OCI-LY1 (cell line): ENCODE results near the gene SYNGR1.

Source experiments
- H2AFZ ChIP-seq: fragments of 200-600 bp; sonication (generic), shearing (Covaris generic); 2 replicates; pipeline ENCODE4 v1.6.0; 2014; ENCODE audit warnings: antibody characterized with exemption, mild to moderate bottlenecking, low read length
- H3F3A ChIP-seq: fragments of 200-600 bp; sonication (generic), shearing (Covaris generic); 2 replicates; pipeline ENCODE4 v1.6.0; 2014; ENCODE audit warnings: mild to moderate bottlenecking, antibody characterized with exemption, low read length, moderate library complexity; ENCODE audit not compliant: insufficient read depth
- H3K27ac ChIP-seq: fragments of 200-600 bp; sonication (generic); 2 replicates; pipeline ENCODE4 v1.5.1; 2014; ENCODE audit warnings: low read length, mixed run types, mild to moderate bottlenecking, low read depth; ENCODE audit not compliant: poor library complexity, severe bottlenecking
- H3K27me3 ChIP-seq: fragments of 200-600 bp; sonication (generic); 2 replicates; pipeline ENCODE4 v1.6.0; 2014; ENCODE audit warnings: antibody characterized with exemption, mild to moderate bottlenecking, low read length, moderate library complexity; ENCODE audit not compliant: insufficient read depth
- H3K36me3 ChIP-seq: fragments of 200-600 bp; sonication (generic); 2 replicates; pipeline ENCODE4 v1.6.1; 2014; ENCODE audit warnings: mild to moderate bottlenecking, antibody characterized with exemption, low read length, moderate library complexity, mixed read lengths; ENCODE audit not compliant: insufficient read depth
- H3K4me1 ChIP-seq: fragments of 200-600 bp; sonication (generic); 2 replicates; pipeline ENCODE4 v1.5.1; 2014; ENCODE audit warnings: mild to moderate bottlenecking, low read length, moderate library complexity; ENCODE audit not compliant: insufficient read depth, severe bottlenecking
- H3K4me2 ChIP-seq: fragments of 200-600 bp; sonication (generic), shearing (Covaris generic); 2 replicates; pipeline ENCODE4 v1.6.1; 2014; ENCODE audit warnings: low read length
- H3K4me3 ChIP-seq: fragments of 200-600 bp; sonication (generic); 2 replicates; pipeline ENCODE4 v1.5.1; 2014; ENCODE audit warnings: low read length, low read depth, mild to moderate bottlenecking, mixed read lengths; ENCODE audit not compliant: poor library complexity, severe bottlenecking
- H3K79me2 ChIP-seq: fragments of 200-600 bp; shearing (Covaris generic); 2 replicates; pipeline ENCODE4 v1.6.1; 2016; ENCODE audit warnings: mixed run types, low read length, mixed read lengths; ENCODE audit not compliant: insufficient read depth
- H3K9ac ChIP-seq: fragments of 200-600 bp; sonication (generic), shearing (Covaris generic); 2 replicates; pipeline ENCODE4 v1.6.1; 2014; ENCODE audit warnings: mild to moderate bottlenecking, low read length, mixed read lengths
- H3K9me2 ChIP-seq: fragments of 200-600 bp; sonication (generic), shearing (Covaris generic); 2 replicates; pipeline ENCODE4 v1.6.1; 2014; ENCODE audit warnings: low read depth, mild to moderate bottlenecking, low read length, mixed read lengths
- H3K9me3 ChIP-seq: fragments of 200-600 bp; shearing (Covaris generic); 2 replicates; pipeline ENCODE4 v1.6.1; 2014; ENCODE audit warnings: low read length, mixed read lengths
- H4K20me1 ChIP-seq: fragments of 200-600 bp; sonication (generic), shearing (Covaris generic); 2 replicates; pipeline ENCODE4 v1.6.0; 2016; ENCODE audit warnings: mild to moderate bottlenecking, low read length; ENCODE audit not compliant: insufficient read depth
- EZH2 ChIP-seq: fragments of 200-600 bp; sonication (generic), shearing (Covaris generic); IDR thresholded peaks from 2 replicates; pipeline ENCODE4 v1.8.0; 2017; ENCODE audit warnings: borderline replicate concordance, mixed run types, mild to moderate bottlenecking, antibody characterized with exemption, low read length, moderate library complexity, mixed read lengths
- TF ChIP-seq, protein P1 (sequence below): fragments of 200-600 bp; sonication (generic), shearing (Covaris generic); IDR thresholded peaks from 2 replicates; pipeline ENCODE4 v1.5.1; 2017; ENCODE audit warnings: mild to moderate bottlenecking, antibody characterized with exemption, low read length, moderate library complexity, mixed read lengths

Gene SYNGR1

GRCh38 chr22:39312410-39312809 is 37.4 kb upstream of the SYNGR1 start:
- H3K9ac ChIP-seq, result no peak overlapping the region
- peaks cover 60% of the 10 kb centered on the region for H3K36me3 ChIP-seq
- H4K20me1 ChIP-seq, result no peaks in the 10 kb centered on the region
- H3K9me3 ChIP-seq, result no peaks in the 10 kb centered on the region
- 0 out of 2 replicates have a peak, but pooled peaks cover 4% of the 10 kb centered on the region for H3K27me3 ChIP-seq
- TF ChIP-seq, protein P1, sequence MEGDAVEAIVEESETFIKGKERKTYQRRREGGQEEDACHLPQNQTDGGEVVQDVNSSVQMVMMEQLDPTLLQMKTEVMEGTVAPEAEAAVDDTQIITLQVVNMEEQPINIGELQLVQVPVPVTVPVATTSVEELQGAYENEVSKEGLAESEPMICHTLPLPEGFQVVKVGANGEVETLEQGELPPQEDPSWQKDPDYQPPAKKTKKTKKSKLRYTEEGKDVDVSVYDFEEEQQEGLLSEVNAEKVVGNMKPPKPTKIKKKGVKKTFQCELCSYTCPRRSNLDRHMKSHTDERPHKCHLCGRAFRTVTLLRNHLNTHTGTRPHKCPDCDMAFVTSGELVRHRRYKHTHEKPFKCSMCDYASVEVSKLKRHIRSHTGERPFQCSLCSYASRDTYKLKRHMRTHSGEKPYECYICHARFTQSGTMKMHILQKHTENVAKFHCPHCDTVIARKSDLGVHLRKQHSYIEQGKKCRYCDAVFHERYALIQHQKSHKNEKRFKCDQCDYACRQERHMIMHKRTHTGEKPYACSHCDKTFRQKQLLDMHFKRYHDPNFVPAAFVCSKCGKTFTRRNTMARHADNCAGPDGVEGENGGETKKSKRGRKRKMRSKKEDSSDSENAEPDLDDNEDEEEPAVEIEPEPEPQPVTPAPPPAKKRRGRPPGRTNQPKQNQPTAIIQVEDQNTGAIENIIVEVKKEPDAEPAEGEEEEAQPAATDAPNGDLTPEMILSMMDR, result no peak
- TF ChIP-seq EZH2, result no peak
- H2AFZ ChIP-seq, result no peak overlapping the region
- H3K9me2 ChIP-seq, result no peaks in the 10 kb centered on the region
- 0 out of 2 replicates have a peak, but pooled peaks cover 5% of the 10 kb centered on the region for H3F3A ChIP-seq
- H3K79me2 ChIP-seq, result no peaks in the 10 kb centered on the region
- H3K4me3 ChIP-seq, result no peak overlapping the region
- H3K27ac ChIP-seq, result no peak overlapping the region
- peaks cover 18% of the 10 kb centered on the region for H3K4me1 ChIP-seq
- no peak overlapping the region for H3K4me2 ChIP-seq

DNA sequence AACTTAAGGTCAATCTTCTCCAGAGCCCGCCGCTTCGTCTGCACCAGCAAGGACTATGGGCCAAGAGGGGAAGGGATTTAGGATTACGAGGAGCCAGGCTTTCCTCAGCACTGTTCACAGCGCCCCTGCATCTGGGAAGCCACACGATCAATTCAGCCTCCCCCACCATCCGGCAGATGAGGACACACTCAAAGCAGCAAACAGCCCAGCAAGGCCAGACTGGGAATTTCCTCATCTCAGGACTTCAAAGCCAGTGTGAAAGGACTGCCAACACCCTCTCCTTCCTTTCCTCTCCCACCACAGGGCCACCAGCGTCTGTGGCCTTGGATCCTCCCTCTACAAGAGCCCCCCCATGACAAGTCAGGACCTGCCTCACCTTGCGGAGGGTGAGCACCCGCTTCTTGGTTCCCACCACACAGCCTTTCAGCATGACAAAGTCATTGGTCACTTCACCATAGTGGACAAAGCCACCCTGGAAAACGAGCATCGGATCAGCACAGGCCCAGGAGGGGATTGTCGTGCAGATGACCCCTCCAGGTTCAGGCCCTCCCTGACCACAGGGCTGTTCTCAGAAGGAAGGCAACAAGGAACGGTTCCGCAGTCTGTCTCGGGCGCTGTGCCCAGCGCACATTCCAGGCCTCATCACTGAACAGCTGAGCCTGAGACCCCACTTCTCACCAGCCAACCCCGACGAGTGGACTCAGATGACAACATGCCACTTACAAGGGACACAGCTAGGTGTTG is 36.4 kb upstream of the SYNGR1 start:
- no peaks in the 10 kb centered on the region for H3K9me2 ChIP-seq
- H4K20me1 ChIP-seq, result no peaks in the 10 kb centered on the region
- H3K9me3 ChIP-seq, result no peaks in the 10 kb centered on the region
- H3K4me2 ChIP-seq, result no peak overlapping the region
- peaks cover 70% of the 10 kb centered on the region for H3K36me3 ChIP-seq
- 0 out of 2 replicates have a peak, but pooled peaks cover 5% of the 10 kb centered on the region for H3F3A ChIP-seq
- no peak for TF ChIP-seq EZH2
- TF ChIP-seq, protein P1, result no peak
- no peak overlapping the region for H3K27ac ChIP-seq
- no peak overlapping the region for H2AFZ ChIP-seq
- no peaks in the 10 kb centered on the region; the same call in 1 of the 2 replicates for H3K79me2 ChIP-seq
- H3K9ac ChIP-seq, result no peak overlapping the region
- H3K4me3 ChIP-seq, result no peak overlapping the region
- 0 out of 2 replicates have a peak, but pooled peaks cover 4% of the 10 kb centered on the region for H3K27me3 ChIP-seq
- H3K4me1 ChIP-seq, result peaks cover 27% of the 10 kb centered on the region

DNA sequence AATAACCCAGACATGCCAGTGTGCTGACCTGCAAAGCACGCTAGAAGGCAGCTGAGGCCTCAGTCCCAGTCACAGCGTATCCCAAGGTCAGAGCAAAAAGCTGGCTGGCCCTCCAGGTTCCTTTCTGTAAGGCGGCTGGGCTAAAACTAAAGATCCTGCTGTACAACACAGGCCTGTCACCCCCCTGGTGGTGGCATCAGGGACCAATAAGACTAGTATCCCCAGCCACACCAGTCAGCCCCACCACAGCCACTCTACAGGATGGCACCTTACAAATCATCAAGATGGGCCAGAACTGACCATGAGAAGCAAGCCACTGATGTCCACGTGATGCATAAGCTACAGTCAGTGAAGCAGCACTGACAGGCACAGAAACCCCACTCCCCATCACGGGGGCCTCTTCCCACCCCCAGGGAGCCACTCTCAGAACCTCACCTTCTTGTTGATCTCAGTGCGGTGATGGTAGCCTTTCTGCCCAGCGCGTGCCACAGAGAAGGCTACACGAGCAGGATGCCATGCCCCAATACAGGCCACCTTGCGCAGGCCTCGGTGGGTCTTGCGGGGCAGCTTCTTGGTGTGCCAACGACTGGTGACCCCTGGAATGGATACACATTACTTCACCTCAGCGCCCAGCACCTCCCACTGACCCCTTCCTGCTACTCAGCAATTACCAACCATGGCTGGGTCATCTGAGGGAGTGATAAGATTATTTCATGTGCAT is 35.4 kb upstream of the SYNGR1 start:
- H3K9ac ChIP-seq, result no peak overlapping the region
- 0 out of 2 replicates have a peak, but pooled peaks cover 5% of the 10 kb centered on the region for H3F3A ChIP-seq

More for the DNA sequence above, 35.4 kb upstream of the SYNGR1 start:
- Histone ChIP-seq H3K27ac (no peak overlapping the region), H3K4me1 (peaks cover 30% of the 10 kb centered on the region), H3K4me2 (no peak overlapping the region), H3K4me3 (no peak overlapping the region), H3K27me3 (0 out of 2 replicates have a peak, but pooled peaks cover 4% of the 10 kb centered on the region), H3K36me3 (peaks cover 77% of the 10 kb centered on the region), H3K79me2 (peaks cover 7% of the 10 kb centered on the region; the same call in 1 of the 2 replicates), H3K9me2 (no peaks in the 10 kb centered on the region), H2AFZ (no peak overlapping the region), H3K9me3 (no peaks in the 10 kb centered on the region), H4K20me1 (no peaks in the 10 kb centered on the region)
- TF ChIP-seq, protein P1, result no peak; the same call in 1 of the 2 replicates
- no peak for TF ChIP-seq EZH2
